Panc1 (cell line): ENCODE results near the gene LTB4R2. TPM values are rescaled to one million over a fixed set of nuclear protein-coding genes. Genes with fewer than 3 reads are reported as not detected.

ENCODE experiments used
- ATAC-seq: fragments of 200-7000 bp; cut with Tn5 transposase; 2 replicates; pipeline ENCODE4 v1.9.1; 2020; ENCODE audit warnings: mild to moderate bottlenecking, moderate library complexity
- BruUV-seq: library from RNA; stranded (reverse); fragments of 400-500 nt; replicated peaks from 2 replicates; lab custom pipeline; 2021; lab: Mats Ljungman, UMichigan
- CTCF ChIA-PET: fragments of 300-600 bp; sonication (Branson Sonifier 250); formaldehyde crosslinking; loops from one replicate; lab custom pipeline; 2022; ENCODE audit warnings: antibody characterized with exemption; lab: Charles Lee
- POLR2A ChIA-PET: fragments of 300-600 bp; sonication (Branson Sonifier 250); formaldehyde crosslinking; loops from one replicate; lab custom pipeline; 2022; ENCODE audit warnings: antibody characterized with exemption; lab: Charles Lee
- DNase-seq: peaks from one replicate; pipeline ENCODE4 v3.0.0-alpha.2; 2010; ENCODE audit warnings: low read depth, low spot score
- H3K27ac ChIP-seq: 2 replicates; pipeline ENCODE4 v1.5.1; 2011; ENCODE audit warnings: mild to moderate bottlenecking, low read length, inconsistent platforms
- H3K27me3 ChIP-seq: fragments of 200-500 bp; sonication (Bioruptor generic); 2 replicates; pipeline ENCODE4 v1.6.0; 2014; ENCODE audit warnings: low read length, inconsistent platforms; ENCODE audit not compliant: control insufficient read depth, insufficient read depth
- H3K36me3 ChIP-seq: fragments of 200-500 bp; sonication (Bioruptor generic); 2 replicates; pipeline ENCODE4 v1.5.1; 2014; ENCODE audit warnings: inconsistent platforms, mild to moderate bottlenecking, low read length, moderate library complexity; ENCODE audit not compliant: control insufficient read depth, insufficient read depth
- H3K4me1 ChIP-seq: 2 replicates; pipeline ENCODE4 v1.5.1; 2011; ENCODE audit warnings: inconsistent platforms, mild to moderate bottlenecking, low read length, moderate library complexity; ENCODE audit not compliant: control insufficient read depth, insufficient read depth
- H3K4me3 ChIP-seq, 2 experiments: 2 replicates each; pipeline ENCODE4 v1.5.1; 2011 to 2012; ENCODE audit warnings: low read depth in 2 of 2, low read length in 2 of 2, mild to moderate bottlenecking in 2 of 2, inconsistent platforms in 1 of 2, moderate library complexity in 1 of 2
- H3K9me3 ChIP-seq: fragments of 200-500 bp; sonication (Bioruptor generic); 2 replicates; pipeline ENCODE4 v1.5.1; 2014; ENCODE audit warnings: low read depth, mild to moderate bottlenecking, inconsistent platforms, low read length, moderate library complexity; ENCODE audit not compliant: control insufficient read depth, insufficient read depth
- POLR2AphosphoS5 ChIP-seq: IDR thresholded peaks from 2 replicates; pipeline ENCODE4 v1.6.1; 2012; ENCODE audit warnings: mild to moderate bottlenecking, low read depth, low read length, moderate library complexity
- SIN3A ChIP-seq: IDR thresholded peaks from 2 replicates; pipeline ENCODE4 v1.6.1; 2012; ENCODE audit warnings: low read depth, mild to moderate bottlenecking, low read length, moderate library complexity, borderline replicate concordance; ENCODE audit not compliant: insufficient read depth
- TCF7L2 ChIP-seq: IDR thresholded peaks from 2 replicates; pipeline ENCODE4 v1.6.1; 2011; ENCODE audit warnings: mild to moderate bottlenecking, low read depth, low read length, inconsistent platforms
- in situ Hi-C: cut with HindIII; loops from 2 replicates; pipeline ENCODE4 v1.10.0; 2016; ENCODE audit warnings: low sequenced_read_pairs, low pct_unique_long_range_greater_than_20kb
- intact Hi-C: fragments of 100-400 bp; cut with micrococcal nuclease; formaldehyde crosslinking; loops from one replicate; pipeline ENCODE4 v1.10.0; 2022; ENCODE audit not compliant: unreplicated experiment
- total RNA-seq: library from RNA; stranded (reverse); gene quantifications from one replicate; pipeline ENCODE4 v1.2.1, GENCODE V29; 2021; ENCODE audit not compliant: unreplicated experiment
- TF ChIP-seq, protein P1 (sequence below): fragments of 450-650 bp; IDR thresholded peaks from 2 replicates; pipeline ENCODE4 v1.5.1; 2017; ENCODE audit warnings: mild to moderate bottlenecking
- TF ChIP-seq, protein P2 (sequence below), 2 experiments: IDR thresholded peaks; 2 replicates each; pipeline ENCODE4 v1.6.1; 2011 to 2012; ENCODE audit warnings: low read depth in 2 of 2, control low read depth in 1 of 2, low read length in 1 of 2, mild to moderate bottlenecking in 1 of 2, moderate library complexity in 1 of 2; ENCODE audit not compliant: insufficient read depth in 1 of 2

The LTB4R2 gene
- total RNA-seq, 1 experiment from 2014 or later = 6.9 TPM

DNA sequence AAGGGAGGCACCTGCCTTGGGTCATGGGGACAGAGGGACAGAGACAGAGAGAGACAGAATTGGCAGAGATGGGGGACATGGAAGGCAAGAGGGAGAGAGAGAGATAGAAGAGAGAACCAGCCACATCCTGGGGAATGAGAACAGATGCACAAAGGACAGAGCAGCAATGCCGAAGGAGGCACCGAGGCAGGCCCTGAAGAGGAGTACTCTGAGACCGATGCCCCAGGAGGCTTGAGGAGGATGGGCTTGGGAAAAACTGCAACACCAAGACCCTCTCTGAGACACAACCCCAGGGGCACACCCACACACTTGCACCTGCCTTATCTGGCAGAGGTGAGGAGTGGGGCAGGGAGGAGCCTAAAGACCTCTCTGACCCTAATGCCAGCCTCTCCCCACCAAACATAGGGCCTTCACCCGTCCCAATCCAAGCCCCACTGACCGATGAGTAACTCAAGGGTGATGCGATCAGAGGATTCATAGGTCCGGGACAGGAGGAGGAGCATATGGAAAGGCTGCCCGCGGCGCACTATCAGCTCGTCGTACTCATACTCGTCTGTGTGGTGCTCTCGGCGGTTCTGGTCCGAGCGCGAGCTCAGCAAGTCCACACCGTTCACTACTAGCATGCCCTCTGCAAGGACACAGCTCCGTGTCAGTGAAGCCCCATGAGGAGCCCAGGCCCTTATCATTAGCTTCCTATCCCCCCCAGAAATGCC, 48.5 kb upstream of the LTB4R2 start:
- no TSS peak for BruUV-seq
- CTCF ChIA-PET = interaction anchor here (0.5 kb wide), 1 partner anchor 279 kb away, joined by 3 read pairs; no protein-coding TSS in a partner anchor
- no peak for DNase-seq
- POLR2A ChIA-PET = no interaction called here
- Histone ChIP-seq H3K27ac (no peak overlapping the region), H3K4me3 (no peak overlapping the region), H3K4me1 (no peaks in the 10 kb centered on the region), H3K36me3 (no peaks in the 10 kb centered on the region), H3K27me3 (no peaks in the 10 kb centered on the region), H3K9me3 (no peaks in the 10 kb centered on the region)
- TF ChIP-seq, protein P1, sequence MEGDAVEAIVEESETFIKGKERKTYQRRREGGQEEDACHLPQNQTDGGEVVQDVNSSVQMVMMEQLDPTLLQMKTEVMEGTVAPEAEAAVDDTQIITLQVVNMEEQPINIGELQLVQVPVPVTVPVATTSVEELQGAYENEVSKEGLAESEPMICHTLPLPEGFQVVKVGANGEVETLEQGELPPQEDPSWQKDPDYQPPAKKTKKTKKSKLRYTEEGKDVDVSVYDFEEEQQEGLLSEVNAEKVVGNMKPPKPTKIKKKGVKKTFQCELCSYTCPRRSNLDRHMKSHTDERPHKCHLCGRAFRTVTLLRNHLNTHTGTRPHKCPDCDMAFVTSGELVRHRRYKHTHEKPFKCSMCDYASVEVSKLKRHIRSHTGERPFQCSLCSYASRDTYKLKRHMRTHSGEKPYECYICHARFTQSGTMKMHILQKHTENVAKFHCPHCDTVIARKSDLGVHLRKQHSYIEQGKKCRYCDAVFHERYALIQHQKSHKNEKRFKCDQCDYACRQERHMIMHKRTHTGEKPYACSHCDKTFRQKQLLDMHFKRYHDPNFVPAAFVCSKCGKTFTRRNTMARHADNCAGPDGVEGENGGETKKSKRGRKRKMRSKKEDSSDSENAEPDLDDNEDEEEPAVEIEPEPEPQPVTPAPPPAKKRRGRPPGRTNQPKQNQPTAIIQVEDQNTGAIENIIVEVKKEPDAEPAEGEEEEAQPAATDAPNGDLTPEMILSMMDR = no peak
- TF ChIP-seq TCF7L2 (no peak), POLR2AphosphoS5 (no peak)
- in situ Hi-C loops = no loop called here
- ATAC-seq = no peak
- intact Hi-C loops = no loop called here

DNA sequence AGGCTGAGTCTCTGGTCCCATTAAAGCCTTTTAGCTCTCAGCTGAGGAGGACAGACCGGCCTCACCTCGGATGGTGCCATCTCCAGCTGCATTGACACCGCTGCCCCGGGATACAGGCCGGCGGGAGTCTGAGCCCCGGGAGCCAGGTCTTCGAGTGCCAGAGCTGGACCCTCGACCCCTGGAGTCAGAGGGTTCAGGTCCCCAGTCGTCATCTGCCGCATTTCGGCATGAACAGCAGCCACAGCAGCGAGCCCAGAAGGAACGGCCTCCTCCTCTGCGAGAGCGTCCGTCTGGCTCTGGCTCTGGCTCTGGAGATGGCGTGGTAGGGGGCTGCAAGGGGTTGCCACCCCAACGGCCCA, 48.0 kb upstream of the LTB4R2 start:
- Histone ChIP-seq H3K27ac (no peak overlapping the region), H3K27me3 (no peaks in the 10 kb centered on the region), H3K36me3 (no peaks in the 10 kb centered on the region), H3K4me1 (no peaks in the 10 kb centered on the region), H3K9me3 (no peaks in the 10 kb centered on the region), H3K4me3 (no peak overlapping the region)
- TF ChIP-seq TCF7L2 (no peak), SIN3A (no peak), POLR2AphosphoS5 (no peak)
- TF ChIP-seq, protein P2, sequence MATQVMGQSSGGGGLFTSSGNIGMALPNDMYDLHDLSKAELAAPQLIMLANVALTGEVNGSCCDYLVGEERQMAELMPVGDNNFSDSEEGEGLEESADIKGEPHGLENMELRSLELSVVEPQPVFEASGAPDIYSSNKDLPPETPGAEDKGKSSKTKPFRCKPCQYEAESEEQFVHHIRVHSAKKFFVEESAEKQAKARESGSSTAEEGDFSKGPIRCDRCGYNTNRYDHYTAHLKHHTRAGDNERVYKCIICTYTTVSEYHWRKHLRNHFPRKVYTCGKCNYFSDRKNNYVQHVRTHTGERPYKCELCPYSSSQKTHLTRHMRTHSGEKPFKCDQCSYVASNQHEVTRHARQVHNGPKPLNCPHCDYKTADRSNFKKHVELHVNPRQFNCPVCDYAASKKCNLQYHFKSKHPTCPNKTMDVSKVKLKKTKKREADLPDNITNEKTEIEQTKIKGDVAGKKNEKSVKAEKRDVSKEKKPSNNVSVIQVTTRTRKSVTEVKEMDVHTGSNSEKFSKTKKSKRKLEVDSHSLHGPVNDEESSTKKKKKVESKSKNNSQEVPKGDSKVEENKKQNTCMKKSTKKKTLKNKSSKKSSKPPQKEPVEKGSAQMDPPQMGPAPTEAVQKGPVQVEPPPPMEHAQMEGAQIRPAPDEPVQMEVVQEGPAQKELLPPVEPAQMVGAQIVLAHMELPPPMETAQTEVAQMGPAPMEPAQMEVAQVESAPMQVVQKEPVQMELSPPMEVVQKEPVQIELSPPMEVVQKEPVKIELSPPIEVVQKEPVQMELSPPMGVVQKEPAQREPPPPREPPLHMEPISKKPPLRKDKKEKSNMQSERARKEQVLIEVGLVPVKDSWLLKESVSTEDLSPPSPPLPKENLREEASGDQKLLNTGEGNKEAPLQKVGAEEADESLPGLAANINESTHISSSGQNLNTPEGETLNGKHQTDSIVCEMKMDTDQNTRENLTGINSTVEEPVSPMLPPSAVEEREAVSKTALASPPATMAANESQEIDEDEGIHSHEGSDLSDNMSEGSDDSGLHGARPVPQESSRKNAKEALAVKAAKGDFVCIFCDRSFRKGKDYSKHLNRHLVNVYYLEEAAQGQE (IDR thresholded peaks at IDR 0.05; ENCODE audit: insufficient read depth in 1 of 2, low read depth in 2 of 2, low read length in 1 of 2) = no peak
- TF ChIP-seq, protein P1 = no peak
- CTCF ChIA-PET = interaction anchor here (0.5 kb wide), 1 partner anchor 280 kb away, joined by 3 read pairs; no protein-coding TSS in a partner anchor
- intact Hi-C loops = no loop called here
- in situ Hi-C loops = no loop called here
- ATAC-seq (no peak), DNase-seq (no peak)
- POLR2A ChIA-PET = no interaction called here
- BruUV-seq = no TSS peak
